ENCODE results near the gene DCD. TPM values are rescaled to one million over a fixed set of nuclear protein-coding genes. Genes with fewer than 3 reads are reported as not detected.

DCD gene
- total RNA-seq, 2 donors from 2014 or later: not detected

DNA sequence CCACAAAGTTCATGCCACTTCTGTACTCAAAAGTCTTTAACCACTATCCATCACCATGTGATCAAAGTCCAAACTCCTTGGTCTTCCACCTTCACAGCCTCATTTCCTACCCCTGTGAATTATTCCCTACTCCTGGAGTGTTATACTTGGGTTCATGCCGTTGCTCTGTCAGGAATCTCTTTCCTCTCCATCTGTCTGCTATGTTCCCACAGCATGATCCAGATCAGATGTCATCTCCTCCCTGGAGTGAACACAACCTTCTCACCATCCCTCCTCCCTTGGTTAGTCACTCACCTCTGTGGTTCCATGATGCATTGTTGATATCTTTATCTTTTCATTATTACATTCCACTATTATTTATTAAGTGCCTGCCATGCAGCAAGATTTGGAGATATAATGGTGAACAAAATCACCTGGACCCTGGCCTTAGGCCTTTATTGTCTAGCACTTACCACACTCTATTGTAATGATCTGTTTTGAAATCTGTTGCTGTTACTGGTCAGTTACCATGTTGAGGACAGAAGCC lies 35.9 kb downstream of the DCD start:
- DNase-seq (no peak), ATAC-seq (no peak)
- no peaks in the 10 kb centered on the region for H3K9me3 ChIP-seq (ENCODE audit: control insufficient read depth, low read length, poor library complexity, severe bottlenecking)
- H3K27ac Mint-ChIP-seq: no peak overlapping the region
- peaks cover 8% of the 10 kb centered on the region for H3K36me3 Mint-ChIP-seq (ENCODE audit: low read depth)
- H3K27me3 Mint-ChIP-seq: peaks cover 85% of the 10 kb centered on the region
- peaks cover 7% of the 10 kb centered on the region for H3K4me1 Mint-ChIP-seq
- no peak overlapping the region for H3K4me3 Mint-ChIP-seq

DNA sequence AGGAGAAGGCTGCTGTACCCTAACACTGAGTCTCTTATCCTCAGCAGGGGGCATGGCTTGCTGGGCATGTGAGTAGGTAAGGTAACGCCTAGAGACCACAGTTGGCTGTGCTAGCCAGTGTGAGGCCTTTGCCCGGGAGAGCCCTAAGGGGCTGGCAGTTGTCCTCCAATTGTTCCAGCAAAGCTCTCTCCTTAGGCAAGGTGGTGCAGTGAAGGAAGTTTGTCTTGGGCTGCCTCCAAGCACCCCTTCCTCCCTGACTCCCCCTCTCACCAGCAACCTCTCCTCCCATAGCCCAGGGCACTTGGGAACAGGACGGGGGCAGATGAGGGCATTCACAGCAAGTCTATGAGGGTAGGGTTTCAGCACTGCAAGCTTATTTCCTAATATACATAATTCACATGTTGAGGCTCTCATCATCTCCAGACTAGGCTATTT lies 36.4 kb downstream of the DCD start:
- peaks cover 2% of the 10 kb centered on the region for H3K4me1 Mint-ChIP-seq
- ATAC-seq (no peak), DNase-seq (no peak)
- no peak overlapping the region for H3K4me3 Mint-ChIP-seq
- peaks cover 8% of the 10 kb centered on the region for H3K36me3 Mint-ChIP-seq (ENCODE audit: low read depth)
- no peaks in the 10 kb centered on the region for H3K9me3 ChIP-seq (ENCODE audit: control insufficient read depth, low read length, poor library complexity, severe bottlenecking)
- H3K27ac Mint-ChIP-seq: no peak overlapping the region
- H3K27me3 Mint-ChIP-seq: peaks cover 85% of the 10 kb centered on the region

DNA sequence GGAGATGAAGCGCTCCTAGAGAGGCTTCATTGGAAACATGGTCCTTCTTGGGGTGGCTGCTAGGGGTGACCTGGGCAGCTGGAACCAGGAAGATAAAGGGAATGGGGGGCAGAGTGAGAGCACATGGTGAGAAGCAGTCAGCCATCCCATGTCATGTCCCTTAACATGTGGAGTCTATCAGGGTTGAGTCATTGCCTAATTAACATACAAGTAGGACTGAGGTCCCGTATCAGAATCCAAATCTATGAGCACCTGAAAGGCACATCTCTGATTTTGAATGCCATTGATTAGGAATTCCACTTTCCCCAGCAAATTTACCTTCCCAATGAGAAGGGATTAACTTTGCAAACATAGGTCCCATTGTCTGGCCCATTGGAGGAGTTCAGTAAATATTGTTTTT lies 39.4 kb downstream of the DCD start:
- Mint-ChIP-seq H3K4me1 (no peaks in the 10 kb centered on the region), H3K36me3 (ENCODE audit: low read depth) (peaks cover 5% of the 10 kb centered on the region), H3K4me3 (no peak overlapping the region), H3K27me3 (peaks cover 58% of the 10 kb centered on the region), H3K27ac (no peak overlapping the region)
- DNase-seq (no peak), ATAC-seq (no peak)
- no peaks in the 10 kb centered on the region for H3K9me3 ChIP-seq (ENCODE audit: control insufficient read depth, low read length, poor library complexity, severe bottlenecking)

DNA sequence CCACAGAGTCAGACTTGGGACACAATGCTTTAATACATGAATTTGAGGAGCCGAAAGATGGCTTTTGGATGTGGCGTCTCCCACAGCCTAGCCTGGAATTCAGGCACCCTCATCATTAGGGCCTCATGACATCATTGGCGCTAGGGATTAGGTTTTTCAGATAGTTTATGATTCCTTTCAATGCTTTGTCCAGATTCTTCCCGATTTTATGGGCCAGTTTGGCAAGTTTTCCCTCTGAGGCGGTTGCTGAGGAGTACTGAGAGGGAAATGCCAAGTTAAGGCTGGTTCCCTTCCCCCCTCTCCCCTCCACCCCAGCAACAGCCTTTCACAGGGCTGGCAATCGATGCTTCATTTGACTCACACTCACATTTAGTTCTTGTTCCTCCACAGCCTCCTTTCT lies 40.0 kb downstream of the DCD start:
- H3K27ac Mint-ChIP-seq: no peak overlapping the region
- peaks cover 54% of the 10 kb centered on the region for H3K27me3 Mint-ChIP-seq
- ATAC-seq: no peak
- peaks cover 2% of the 10 kb centered on the region for H3K4me1 Mint-ChIP-seq
- no peak for DNase-seq
- H3K4me3 Mint-ChIP-seq: no peak overlapping the region
- H3K9me3 ChIP-seq (ENCODE audit: control insufficient read depth, low read length, poor library complexity, severe bottlenecking): no peaks in the 10 kb centered on the region
- peaks cover 5% of the 10 kb centered on the region for H3K36me3 Mint-ChIP-seq (ENCODE audit: low read depth)

DNA sequence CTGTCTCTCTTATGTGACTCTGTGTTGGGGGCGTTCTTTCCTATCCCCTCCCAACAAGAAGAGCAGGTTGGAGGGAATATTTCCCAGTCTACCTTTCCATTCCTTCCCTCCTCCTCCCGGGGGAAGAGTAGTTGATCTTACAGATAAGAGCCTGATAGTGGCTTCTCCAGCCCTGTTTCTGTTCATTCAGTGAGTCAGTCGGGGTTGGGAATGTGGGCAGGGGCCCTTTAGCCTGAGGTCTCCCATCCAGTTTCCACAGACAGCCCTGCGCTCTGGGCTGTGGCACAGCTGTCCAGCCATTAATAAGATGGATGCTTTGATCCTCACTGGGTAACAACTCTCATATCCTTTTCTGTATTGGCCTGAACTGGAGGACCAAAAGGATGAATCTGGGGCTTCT lies 41.6 kb downstream of the DCD start:
- DNase-seq: no peak
- Mint-ChIP-seq H3K27me3 (peaks cover 41% of the 10 kb centered on the region), H3K4me1 (peaks cover 6% of the 10 kb centered on the region), H3K27ac (no peak overlapping the region), H3K4me3 (no peak overlapping the region), H3K36me3 (ENCODE audit: low read depth) (peaks cover 5% of the 10 kb centered on the region)
- ATAC-seq: no peak
- no peaks in the 10 kb centered on the region for H3K9me3 ChIP-seq (ENCODE audit: control insufficient read depth, low read length, poor library complexity, severe bottlenecking)

DNA sequence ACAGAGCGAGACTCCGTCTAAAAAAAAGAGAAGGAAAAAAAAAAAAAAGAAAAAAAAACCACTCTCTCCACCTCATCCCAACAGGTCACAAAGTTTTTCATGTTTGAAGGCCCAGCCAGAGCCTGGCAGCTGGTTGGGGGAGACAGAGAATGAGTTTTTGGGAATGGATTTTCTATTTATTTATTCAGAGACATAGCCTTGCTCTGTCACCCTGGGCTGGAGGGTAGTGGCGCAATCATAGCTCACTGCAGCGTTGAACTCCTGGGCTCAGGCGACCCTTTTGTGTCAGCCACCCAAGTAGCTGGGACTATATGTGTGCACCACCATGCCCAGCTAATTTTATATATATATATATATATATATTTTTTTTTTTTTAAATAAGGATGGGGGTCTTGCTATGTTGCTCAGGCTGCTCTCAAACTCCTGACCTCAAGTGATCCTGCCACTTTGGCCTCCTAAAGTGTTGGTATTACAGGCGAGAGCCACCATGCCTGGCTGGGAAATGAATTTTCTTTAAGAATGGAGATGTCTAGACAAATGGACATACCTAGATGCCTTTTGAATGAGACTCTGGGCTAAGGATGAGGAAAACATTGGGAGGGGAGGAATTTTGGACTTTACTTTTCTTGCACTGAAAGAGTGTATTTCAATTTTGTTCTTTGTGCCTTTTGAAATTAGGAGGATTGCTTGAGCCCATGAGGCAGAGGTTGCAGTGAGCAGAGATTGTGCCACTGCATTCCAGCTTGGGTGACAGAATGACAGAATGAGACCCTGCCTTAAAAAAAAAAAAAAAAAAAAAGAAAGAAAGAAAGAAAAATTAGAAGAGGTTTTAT lies 42.8 kb downstream of the DCD start:
- no peak for DNase-seq
- Mint-ChIP-seq H3K27me3 (peaks cover 30% of the 10 kb centered on the region), H3K4me3 (no peak overlapping the region), H3K27ac (no peak overlapping the region), H3K4me1 (peaks cover 9% of the 10 kb centered on the region), H3K36me3 (ENCODE audit: low read depth) (peaks cover 9% of the 10 kb centered on the region)
- no peak for ATAC-seq
- H3K9me3 ChIP-seq (ENCODE audit: control insufficient read depth, low read length, poor library complexity, severe bottlenecking): no peaks in the 10 kb centered on the region

DNA sequence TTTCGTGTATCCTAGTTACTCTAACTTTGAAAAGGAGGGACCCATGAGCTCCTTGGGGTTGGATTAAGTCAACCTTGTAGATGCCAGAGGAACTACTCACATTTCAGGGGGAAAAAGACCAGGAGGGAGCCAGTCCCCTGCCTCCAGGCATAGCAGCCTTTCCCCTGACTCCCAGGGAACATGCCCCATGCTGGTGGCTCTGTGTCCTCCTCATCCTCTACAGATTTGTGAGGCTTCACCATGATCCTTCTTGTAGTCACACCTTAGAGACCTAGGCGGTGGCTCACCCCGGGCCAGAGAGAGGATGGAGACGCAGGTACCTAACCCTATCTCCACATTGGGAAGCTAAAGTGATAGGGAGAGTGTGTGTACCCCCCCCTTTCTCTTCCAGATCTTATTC lies 43.7 kb downstream of the DCD start:
- Mint-ChIP-seq H3K4me1 (peaks cover 11% of the 10 kb centered on the region), H3K27me3 (peaks cover 36% of the 10 kb centered on the region), H3K36me3 (ENCODE audit: low read depth) (peaks cover 15% of the 10 kb centered on the region), H3K27ac (no peak overlapping the region), H3K4me3 (no peak overlapping the region)
- no peaks in the 10 kb centered on the region for H3K9me3 ChIP-seq (ENCODE audit: control insufficient read depth, low read length, poor library complexity, severe bottlenecking)
- no peak for ATAC-seq
- no peak for DNase-seq

DNA sequence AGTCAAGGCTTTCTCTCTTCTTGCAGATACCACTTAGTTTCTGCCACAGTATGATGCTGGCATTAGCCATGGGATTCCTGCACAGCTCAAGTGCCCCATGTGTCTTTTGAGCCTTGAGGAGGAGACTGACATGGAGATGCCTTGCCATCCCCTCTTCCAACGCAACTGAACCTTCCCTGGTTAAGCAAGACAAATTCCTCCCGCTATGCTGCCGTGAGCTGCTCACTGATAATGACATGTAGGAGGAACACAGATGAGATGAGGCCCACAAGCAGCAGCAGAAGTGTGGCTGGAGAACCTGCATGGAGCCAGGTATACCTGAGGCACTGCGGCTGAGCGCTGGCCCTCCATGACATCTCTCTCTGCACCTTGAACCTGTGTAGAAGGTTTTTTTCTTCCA lies 44.3 kb downstream of the DCD start:
- no peak for DNase-seq
- H3K4me3 Mint-ChIP-seq: no peak overlapping the region
- H3K36me3 Mint-ChIP-seq (ENCODE audit: low read depth): peaks cover 21% of the 10 kb centered on the region
- no peak overlapping the region for H3K27ac Mint-ChIP-seq
- no peak for ATAC-seq
- peaks cover 12% of the 10 kb centered on the region for H3K4me1 Mint-ChIP-seq
- peaks cover 37% of the 10 kb centered on the region for H3K27me3 Mint-ChIP-seq
- no peaks in the 10 kb centered on the region for H3K9me3 ChIP-seq (ENCODE audit: control insufficient read depth, low read length, poor library complexity, severe bottlenecking)

DNA sequence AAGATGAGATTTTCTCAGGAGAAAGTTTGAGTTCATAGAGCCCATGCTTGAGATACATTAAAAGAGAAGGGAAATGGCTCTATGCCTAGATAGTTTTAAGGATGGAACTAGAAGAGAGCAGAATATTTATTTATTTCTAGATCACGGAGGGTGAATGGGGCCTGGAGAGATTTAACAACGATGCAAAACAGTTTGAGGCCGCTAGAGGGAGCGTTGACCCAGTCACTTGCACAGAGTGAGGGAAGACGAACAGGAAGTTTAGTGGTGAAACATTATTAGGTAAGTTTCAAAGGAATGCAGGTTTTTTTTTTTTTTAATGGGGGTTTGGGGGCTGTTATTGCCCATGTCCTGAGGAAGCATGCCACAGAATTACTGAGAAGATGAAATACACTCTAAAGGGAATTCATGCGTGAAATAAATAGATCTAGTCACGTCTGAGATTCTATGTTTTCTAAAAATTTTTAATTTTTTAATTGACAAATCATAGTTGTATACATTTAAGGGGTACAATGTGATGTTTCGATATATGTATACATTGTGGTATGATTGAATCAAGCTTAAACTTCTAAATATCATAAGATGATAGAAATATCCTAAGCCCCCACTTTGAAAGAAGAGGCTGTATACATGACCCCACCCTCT lies 44.9 kb downstream of the DCD start:
- H3K27ac Mint-ChIP-seq: no peak overlapping the region
- H3K4me1 Mint-ChIP-seq: peaks cover 12% of the 10 kb centered on the region
- H3K27me3 Mint-ChIP-seq: peaks cover 37% of the 10 kb centered on the region
- H3K36me3 Mint-ChIP-seq (ENCODE audit: low read depth): peaks cover 21% of the 10 kb centered on the region
- ATAC-seq: peak; percentile 97
- DNase-seq: peak; percentile 23 to 47 (median 29)
- H3K9me3 ChIP-seq (ENCODE audit: control insufficient read depth, low read length, poor library complexity, severe bottlenecking): no peaks in the 10 kb centered on the region
- H3K4me3 Mint-ChIP-seq: no peak overlapping the region

DNA sequence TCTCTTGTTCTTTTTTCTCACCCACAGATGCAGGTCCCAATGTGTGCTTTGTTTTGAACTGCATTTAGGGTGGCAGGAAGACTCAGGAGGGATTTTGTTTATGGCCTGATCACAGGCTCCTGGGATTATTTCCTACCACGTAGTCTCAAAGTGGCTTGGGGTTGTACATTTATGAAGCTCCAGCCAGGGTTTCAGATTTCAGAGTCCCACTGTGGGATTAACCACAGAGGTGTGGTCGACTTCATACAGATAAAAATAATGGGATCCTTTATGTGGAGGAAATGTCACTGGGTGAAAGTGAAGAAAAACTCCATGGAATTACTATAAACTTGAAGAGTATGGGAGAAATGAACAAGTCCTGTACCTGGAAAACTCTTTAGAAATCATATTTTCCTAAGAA lies 45.5 kb downstream of the DCD start:
- ATAC-seq: no peak
- H3K27ac Mint-ChIP-seq: peak overlapping the region; percentile 21
- DNase-seq: no peak
- no peak overlapping the region for H3K4me3 Mint-ChIP-seq
- peaks cover 30% of the 10 kb centered on the region for H3K27me3 Mint-ChIP-seq
- H3K36me3 Mint-ChIP-seq (ENCODE audit: low read depth): peaks cover 18% of the 10 kb centered on the region
- no peaks in the 10 kb centered on the region for H3K9me3 ChIP-seq (ENCODE audit: control insufficient read depth, low read length, poor library complexity, severe bottlenecking)
- H3K4me1 Mint-ChIP-seq: peaks cover 12% of the 10 kb centered on the region

DNA sequence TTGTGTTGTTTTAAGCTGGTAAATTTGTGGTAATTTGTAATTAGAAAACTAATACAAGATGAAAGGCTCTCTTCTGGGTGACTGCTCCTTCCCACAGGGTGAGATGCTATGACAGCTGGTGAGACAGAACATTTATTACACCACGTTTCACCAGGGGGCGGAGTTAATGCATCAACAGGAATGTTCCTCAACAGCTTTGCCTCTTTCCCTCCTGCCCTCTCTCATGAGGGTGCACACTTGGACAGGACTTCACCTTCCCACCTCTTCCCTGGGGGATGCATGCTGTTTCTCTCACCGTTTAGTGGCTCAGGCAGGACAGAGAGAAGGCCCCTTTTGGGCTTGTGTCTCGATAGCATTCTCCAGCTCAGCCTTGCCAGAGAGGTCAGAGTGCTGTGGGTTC lies 46.3 kb downstream of the DCD start:
- H3K4me3 Mint-ChIP-seq: no peak overlapping the region
- ATAC-seq (no peak), DNase-seq (no peak)
- H3K9me3 ChIP-seq (ENCODE audit: control insufficient read depth, low read length, poor library complexity, severe bottlenecking): no peaks in the 10 kb centered on the region
- H3K27ac Mint-ChIP-seq: no peak overlapping the region
- peaks cover 13% of the 10 kb centered on the region for H3K4me1 Mint-ChIP-seq
- H3K27me3 Mint-ChIP-seq: peaks cover 28% of the 10 kb centered on the region
- H3K36me3 Mint-ChIP-seq (ENCODE audit: low read depth): peaks cover 15% of the 10 kb centered on the region

DNA sequence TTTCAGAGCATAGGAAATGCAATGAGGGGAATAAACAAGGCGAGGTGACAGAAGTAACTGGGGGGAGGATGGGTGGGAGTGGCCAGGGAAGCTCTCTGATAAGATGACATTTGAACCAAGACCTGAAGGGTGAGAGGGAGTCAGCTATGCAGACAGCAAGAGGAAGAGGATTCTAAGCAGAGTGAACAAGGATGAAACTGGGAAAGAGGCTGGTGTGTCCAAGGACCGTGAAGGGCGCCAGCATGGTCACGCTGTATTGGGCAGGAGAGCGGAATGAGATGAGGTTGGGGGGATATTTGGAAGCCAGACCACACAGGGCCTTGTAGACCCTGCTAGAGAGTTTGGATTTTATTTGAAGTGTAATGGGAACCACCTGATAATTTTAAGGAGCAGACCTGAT lies 49.2 kb downstream of the DCD start:
- H3K4me1 Mint-ChIP-seq: peaks cover 19% of the 10 kb centered on the region
- no peak for DNase-seq
- peaks cover 19% of the 10 kb centered on the region for H3K36me3 Mint-ChIP-seq (ENCODE audit: low read depth)
- H3K27ac Mint-ChIP-seq: no peak overlapping the region
- no peak overlapping the region for H3K4me3 Mint-ChIP-seq
- ATAC-seq: no peak
- H3K9me3 ChIP-seq (ENCODE audit: control insufficient read depth, low read length, poor library complexity, severe bottlenecking): no peaks in the 10 kb centered on the region
- H3K27me3 Mint-ChIP-seq: peaks cover 45% of the 10 kb centered on the region

DNA sequence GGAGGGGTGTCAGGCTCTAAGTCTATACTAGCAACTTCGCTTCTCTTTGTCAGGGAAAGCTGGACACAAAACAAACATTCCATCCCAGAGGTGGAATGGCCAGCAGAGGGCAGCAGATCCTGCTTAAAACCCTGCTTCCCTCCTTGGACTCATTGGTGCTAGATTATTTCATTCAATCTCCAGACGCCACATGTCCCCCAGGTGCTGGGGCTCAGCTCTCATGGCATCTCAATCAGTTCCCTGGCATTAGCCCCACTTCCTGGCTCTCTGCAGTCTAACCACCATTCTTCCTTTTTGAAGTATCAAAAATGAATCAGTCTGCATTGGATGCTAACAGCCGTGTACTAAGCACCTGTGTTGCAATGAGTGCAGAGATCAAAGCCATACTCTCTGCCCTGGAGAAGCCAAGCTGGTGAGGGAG lies 51.6 kb downstream of the DCD start:
- H3K4me3 Mint-ChIP-seq: no peak overlapping the region
- H3K9me3 ChIP-seq (ENCODE audit: control insufficient read depth, low read length, poor library complexity, severe bottlenecking): no peaks in the 10 kb centered on the region
- peaks cover 56% of the 10 kb centered on the region for H3K27me3 Mint-ChIP-seq
- DNase-seq: peak in 1 of 3 donors; percentile 30
- peak; percentile 54 for ATAC-seq
- H3K27ac Mint-ChIP-seq: no peak overlapping the region
- peaks cover 13% of the 10 kb centered on the region for H3K4me1 Mint-ChIP-seq
- H3K36me3 Mint-ChIP-seq (ENCODE audit: low read depth): peaks cover 19% of the 10 kb centered on the region
